Activated B cell treated with CpG ODN at 0.5 μM for 24 hours (primary cell): ENCODE results near the gene ZFYVE9. TPM values are rescaled to one million over a fixed set of nuclear protein-coding genes. Genes with fewer than 3 reads are reported as not detected.

Experiments
- ATAC-seq: fragments of 200-7000 bp; cut with Tn5 transposase; one replicate; pipeline ENCODE4 v1.10.0; 2021; ENCODE audit warnings: low read depth, mild to moderate bottlenecking, moderate library complexity
- CTCF ChIA-PET: fragments of 350-600 bp; sonication (Branson Sonifier 250); formaldehyde crosslinking; loops from one replicate; lab custom pipeline; 2021; ENCODE audit warnings: antibody characterized with exemption; lab: Charles Lee
- POLR2A ChIA-PET: fragments of 350-600 bp; sonication (Branson Sonifier 250); formaldehyde crosslinking; loops from one replicate; lab custom pipeline; 2021; ENCODE audit warnings: antibody characterized with exemption; lab: Charles Lee
- DNase-seq: peaks from one replicate; pipeline ENCODE4 v3.0.0; 2022
- H3K27ac Mint-ChIP-seq: one replicate; pipeline ENCODE4 v1.8.0; 2020; ENCODE audit warnings: mixed read lengths
- H3K27me3 Mint-ChIP-seq: one replicate; pipeline ENCODE4 v1.8.0; 2021; ENCODE audit warnings: mixed read lengths
- H3K36me3 Mint-ChIP-seq: one replicate; pipeline ENCODE4 v1.8.0; 2021; ENCODE audit warnings: low read depth, mixed read lengths
- H3K4me1 Mint-ChIP-seq: one replicate; pipeline ENCODE4 v1.8.0; 2021; ENCODE audit warnings: mixed read lengths
- H3K4me3 Mint-ChIP-seq: one replicate; pipeline ENCODE4 v1.8.0; 2020; ENCODE audit warnings: mild to moderate bottlenecking, mixed read lengths
- H3K9me3 Mint-ChIP-seq: one replicate; pipeline ENCODE4 v1.8.0; 2020; ENCODE audit warnings: mixed read lengths
- CTCF ChIP-seq: fragments of 200-600 bp; IDR thresholded peaks from one replicate; pipeline ENCODE4 v1.8.0; 2022; ENCODE audit warnings: antibody characterized with exemption, mild to moderate bottlenecking
- intact Hi-C: fragments of 100-400 bp; cut with micrococcal nuclease; formaldehyde crosslinking; loops from one replicate; pipeline ENCODE4 v1.15.1; 2024
- total RNA-seq: library from RNA; stranded (reverse); gene quantifications from 2 replicates; pipeline ENCODE4 v1.2.3, GENCODE V29; 2022

Gene ZFYVE9
- total RNA-seq, 1 donor from 2014 or later = 3.2 TPM

GRCh38 chr1:52123622-52124021 lies 18.3 kb upstream of the ZFYVE9 start:
- DNase-seq (no peak), ATAC-seq (no peak)
- Mint-ChIP-seq H3K27ac (no peak overlapping the region), H3K27me3 (peaks cover 19% of the 10 kb centered on the region), H3K4me1 (peaks cover 4% of the 10 kb centered on the region), H3K4me3 (no peak overlapping the region), H3K9me3 (no peaks in the 10 kb centered on the region), H3K36me3 (no peaks in the 10 kb centered on the region)
- CTCF ChIA-PET = no interaction called here
- intact Hi-C loops = no loop called here
- TF ChIP-seq CTCF = no peak
- POLR2A ChIA-PET = no interaction called here

GRCh38 chr1:52125736-52126359 lies 16.0 kb upstream of the ZFYVE9 start:
- Mint-ChIP-seq H3K9me3 (no peaks in the 10 kb centered on the region), H3K4me3 (no peak overlapping the region), H3K36me3 (no peaks in the 10 kb centered on the region), H3K27me3 (peaks cover 21% of the 10 kb centered on the region), H3K4me1 (peaks cover 4% of the 10 kb centered on the region), H3K27ac (no peak overlapping the region)
- TF ChIP-seq CTCF = no peak
- ATAC-seq = no peak
- ChIA-PET CTCF (interaction anchor here (2.0 kb wide), 1 partner anchor 168 kb away, joined by 5 read pairs; no protein-coding TSS in a partner anchor), POLR2A (no interaction called here)
- intact Hi-C loops = loop anchor here (5.0 kb wide), 2 partner anchors 541 to 1056 kb away; no protein-coding TSS in a partner anchor
- DNase-seq = no peak

GRCh38 chr1:52127181-52128180 lies 14.4 kb upstream of the ZFYVE9 start:
- intact Hi-C loops = loop anchor here (1.0 to 5.0 kb wide), 4 partner anchors 169 to 1055 kb away; no protein-coding TSS in a partner anchor
- ChIA-PET POLR2A (interaction anchor here (0.6 kb wide), 1 partner anchor 492 kb away, joined by 4 read pairs; no protein-coding TSS in a partner anchor), CTCF (interaction anchor here (2.0 to 2.7 kb wide), 2 partner anchors 166 to 169 kb away, joined by 5 to 15 read pairs; no protein-coding TSS in a partner anchor)
- Mint-ChIP-seq H3K27ac (no peak overlapping the region), H3K4me3 (no peak overlapping the region), H3K4me1 (peaks cover 4% of the 10 kb centered on the region), H3K36me3 (no peaks in the 10 kb centered on the region), H3K27me3 (peaks cover 23% of the 10 kb centered on the region), H3K9me3 (no peaks in the 10 kb centered on the region)
- ATAC-seq (no peak), DNase-seq (no peak)
- TF ChIP-seq CTCF = no peak

- ChIA-PET CTCF (interaction anchor here (0.5 to 0.6 kb wide), 2 partner anchors 13 to 708 kb away, joined by 3 read pairs; no protein-coding TSS in a partner anchor), POLR2A (interaction anchor here (0.6 kb wide), 1 partner anchor 500 kb away, joined by 8 read pairs; no protein-coding TSS in a partner anchor)
- Mint-ChIP-seq H3K9me3 (no peaks in the 10 kb centered on the region), H3K4me3 (peak overlapping the region; percentile 5), H3K27ac (peak overlapping the region; percentile 25), H3K27me3 (peaks cover 14% of the 10 kb centered on the region), H3K4me1 (peaks cover 28% of the 10 kb centered on the region), H3K36me3 (no peaks in the 10 kb centered on the region)
- peak; percentile 43 for ATAC-seq
- DNase-seq = no peak
- no peak for TF ChIP-seq CTCF
- intact Hi-C loops = loop anchor here (2.0 to 10.0 kb wide), 5 partner anchors 99 to 547 kb away; partner anchors contain the start of genes CC2D1B, ORC1 and PRPF38A
Observed at GRCh38 chr1:52139817-52140540, 1.9 kb upstream of the ZFYVE9 start.
